ENCODE measurements around the gene SELENOT. TPM values are rescaled to one million over a fixed set of nuclear protein-coding genes. Genes with fewer than 3 reads are reported as not detected.

SELENOT gene
- total RNA-seq, 1 experiment from 2014 or later: 103 TPM

GRCh38 chr3:150662410-150663200 is 59.5 kb downstream of the SELENOT start:
- DNase-seq (ENCODE audit: low spot score): no peak

- DNase-seq (ENCODE audit: low spot score): no peak
Observed at GRCh38 chr3:150663461-150663860, 60.3 kb downstream of the SELENOT start.

- DNase-seq (ENCODE audit: low spot score): no peak
Observed at GRCh38 chr3:150666167-150666566, 63.0 kb downstream of the SELENOT start.

GRCh38 chr3:150673966-150674365 is 70.8 kb downstream of the SELENOT start:
- peak; percentile 55 for DNase-seq (ENCODE audit: low spot score)

- DNase-seq (ENCODE audit: low spot score): no peak
Observed at GRCh38 chr3:150675587-150675986, 72.5 kb downstream of the SELENOT start.

Other genes with a start within 250 kb of the SELENOT start
- gene TSC22D2, start 195.0 kb upstream of the SELENOT start, total RNA-seq (2014; rRNA removed; shearing (Covaris generic)): 5.7 and 6.0 TPM in 2 replicates
- gene SERP1, start 56.8 kb upstream of the SELENOT start, total RNA-seq (2014; rRNA removed; shearing (Covaris generic)): 577 and 600 TPM in 2 replicates
- 94.5 and 104 TPM in 2 replicates for gene EIF2A, start 56.5 kb upstream of the SELENOT start, total RNA-seq (2014; rRNA removed; shearing (Covaris generic))
- not detected in 2 replicates for gene ERICH6, start 100.6 kb downstream of the SELENOT start, total RNA-seq (2014; rRNA removed; shearing (Covaris generic))
- gene SIAH2, start 159.8 kb downstream of the SELENOT start, total RNA-seq (2014; rRNA removed; shearing (Covaris generic)): 117 and 133 TPM in 2 replicates